GM12864 (cell line): Measurements from ENCODE around the gene DNAAF8.

Source experiments
- DNase-seq: peaks from one replicate; pipeline ENCODE4 v3.0.0-alpha.2; 2011; ENCODE audit warnings: low read depth
- H3K4me3 ChIP-seq: 2 replicates; pipeline ENCODE4 v1.5.1; 2011; ENCODE audit warnings: mild to moderate bottlenecking, low read depth, low read length, control low read depth
- TF ChIP-seq, protein P1 (sequence below): IDR thresholded peaks from 2 replicates; pipeline ENCODE4 v1.5.1; 2011; ENCODE audit warnings: low read depth, mild to moderate bottlenecking, moderate library complexity, low read length, control low read depth, inconsistent platforms; ENCODE audit errors: missing control alignments

DNAAF8 gene

DNA sequence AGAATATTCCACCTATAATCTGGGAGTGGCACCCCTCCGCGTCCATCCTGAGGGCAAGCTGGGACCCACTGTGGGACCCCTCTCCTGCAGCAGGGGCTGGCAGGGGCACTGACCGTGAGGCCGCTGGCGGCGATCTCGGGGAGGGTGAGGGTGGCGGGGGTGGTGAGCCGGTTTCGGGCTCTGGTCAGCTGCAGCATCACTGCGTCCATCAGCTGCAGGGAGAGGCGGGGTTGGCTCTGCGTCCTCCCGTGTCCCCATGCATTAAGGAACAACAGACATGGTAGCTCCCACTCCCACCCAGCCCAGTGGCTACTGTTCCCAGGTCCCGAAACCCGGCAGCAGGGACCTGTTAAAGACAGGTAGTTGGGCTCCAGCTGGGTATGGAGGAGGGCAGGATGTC, 64.1 kb downstream of the DNAAF8 start:
- DNase-seq: no peak
- TF ChIP-seq, protein P1, sequence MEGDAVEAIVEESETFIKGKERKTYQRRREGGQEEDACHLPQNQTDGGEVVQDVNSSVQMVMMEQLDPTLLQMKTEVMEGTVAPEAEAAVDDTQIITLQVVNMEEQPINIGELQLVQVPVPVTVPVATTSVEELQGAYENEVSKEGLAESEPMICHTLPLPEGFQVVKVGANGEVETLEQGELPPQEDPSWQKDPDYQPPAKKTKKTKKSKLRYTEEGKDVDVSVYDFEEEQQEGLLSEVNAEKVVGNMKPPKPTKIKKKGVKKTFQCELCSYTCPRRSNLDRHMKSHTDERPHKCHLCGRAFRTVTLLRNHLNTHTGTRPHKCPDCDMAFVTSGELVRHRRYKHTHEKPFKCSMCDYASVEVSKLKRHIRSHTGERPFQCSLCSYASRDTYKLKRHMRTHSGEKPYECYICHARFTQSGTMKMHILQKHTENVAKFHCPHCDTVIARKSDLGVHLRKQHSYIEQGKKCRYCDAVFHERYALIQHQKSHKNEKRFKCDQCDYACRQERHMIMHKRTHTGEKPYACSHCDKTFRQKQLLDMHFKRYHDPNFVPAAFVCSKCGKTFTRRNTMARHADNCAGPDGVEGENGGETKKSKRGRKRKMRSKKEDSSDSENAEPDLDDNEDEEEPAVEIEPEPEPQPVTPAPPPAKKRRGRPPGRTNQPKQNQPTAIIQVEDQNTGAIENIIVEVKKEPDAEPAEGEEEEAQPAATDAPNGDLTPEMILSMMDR: no peak
- no peak overlapping the region for H3K4me3 ChIP-seq
